HepG2 (cell line): ENCODE results near the gene LGALS9. TPM values are rescaled to one million over a fixed set of nuclear protein-coding genes. Genes with fewer than 3 reads are reported as not detected.
"Not testable (repeated sequence)": the region's sequence is repeated elsewhere in the genome, so short reads cannot be mapped to it uniquely, and the experiment has no call there.

Source experiments
- ATAC-seq: fragments of 200-7000 bp; cut with Tn5 transposase; 3 replicates; pipeline ENCODE4 v1.9.1; 2020; ENCODE audit warnings: mild to moderate bottlenecking, moderate library complexity
- BruUV-seq: library from RNA; stranded (reverse); fragments of 400-500 nt; replicated peaks from 2 replicates; lab custom pipeline; 2021; lab: Mats Ljungman, UMichigan
- CTCF ChIA-PET: fragments of 300-600 bp; formaldehyde crosslinking; extraction: SDS; loops from one replicate; lab custom pipeline; 2021; ENCODE audit warnings: low total read pairs, inconsistent platforms, low intra/inter-chr PET ratio; lab: Yijun Ruan, JAX
- POLR2A ChIA-PET: fragments of 350-600 bp; sonication (Branson Sonifier 250); formaldehyde crosslinking; loops from one replicate; lab custom pipeline; 2020; ENCODE audit warnings: antibody characterized with exemption, inconsistent platforms; lab: Yijun Ruan, JAX
- DNase-seq: peaks from one replicate; pipeline ENCODE4 v3.0.0-alpha.2; 2015; ENCODE audit warnings: low spot score
- FAIRE-seq: peaks from 3 replicates; lab custom pipeline; 2011; peaks lifted over from hg19 to GRCh38; lab: Jason Lieb, UNC
- H2AFZ ChIP-seq: one replicate; pipeline ENCODE4 v1.6.1; 2011; ENCODE audit warnings: low read length, inconsistent platforms
- H3K27ac ChIP-seq: fragments of 300-600 bp; 3 replicates; pipeline ENCODE4 v1.8.0; 2011; ENCODE audit warnings: mixed run types, mild to moderate bottlenecking, mixed read lengths, low read length, inconsistent platforms; ENCODE audit not compliant: insufficient read depth; ENCODE audit errors: extremely low read length
- H3K27me3 ChIP-seq, 2 experiments: fragments of 200-600 bp in 1 of 2; 2 replicates in 1 of 2; 3 replicates in 1 of 2; pipeline versions ENCODE4 v1.6.0 to v1.8.0; 2011; ENCODE audit warnings: low read length in 2 of 2, mild to moderate bottlenecking in 2 of 2, moderate library complexity in 2 of 2, inconsistent platforms in 1 of 2; ENCODE audit not compliant: insufficient read depth in 2 of 2, control insufficient read depth in 1 of 2
- H3K36me3 ChIP-seq, 2 experiments: fragments of 200-600 bp in 1 of 2; replicated peaks in 1 of 2; 2 replicates in 1 of 2; 3 replicates in 1 of 2; pipeline versions ENCODE4 v1.5.1 to v1.8.0; 2011; ENCODE audit warnings: low read length in 2 of 2, inconsistent platforms in 1 of 2; ENCODE audit not compliant: insufficient read depth in 2 of 2, control insufficient read depth in 1 of 2
- H3K4me1 ChIP-seq: 2 replicates; pipeline ENCODE4 v1.5.1; 2012; ENCODE audit warnings: low read length, inconsistent platforms; ENCODE audit not compliant: insufficient read depth
- H3K4me2 ChIP-seq: 2 replicates; pipeline ENCODE4 v1.6.0; 2011; ENCODE audit warnings: low read depth, low read length, inconsistent platforms
- H3K4me3 ChIP-seq, 3 experiments: fragments of 200-600 bp in 1 of 3; sonication (generic), shearing (Covaris generic) in 1 of 3; replicated peaks in 1 of 3; 2 replicates each; pipeline ENCODE4 v1.5.1; 2011 to 2016; ENCODE audit warnings: low read length in 3 of 3, inconsistent platforms in 2 of 3, low read depth in 2 of 3, mild to moderate bottlenecking in 2 of 3, control low read depth in 1 of 3, mixed read lengths in 1 of 3; ENCODE audit not compliant: insufficient read depth in 1 of 3
- H3K79me2 ChIP-seq: one replicate; pipeline ENCODE4 v1.6.1; 2011; ENCODE audit warnings: low read length, inconsistent platforms; ENCODE audit not compliant: insufficient read depth
- H3K9ac ChIP-seq: 2 replicates; pipeline ENCODE4 v1.6.0; 2011; ENCODE audit warnings: mild to moderate bottlenecking, low read depth, low read length, inconsistent platforms; ENCODE audit not compliant: insufficient read depth
- H3K9me3 ChIP-seq: 2 replicates; pipeline ENCODE4 v1.5.1; 2012; ENCODE audit warnings: mild to moderate bottlenecking, low read length
- H4K20me1 ChIP-seq: 2 replicates; pipeline ENCODE4 v1.6.0; 2011; ENCODE audit warnings: inconsistent platforms, mild to moderate bottlenecking, low read length, moderate library complexity; ENCODE audit not compliant: insufficient read depth
- HHEX ChIP-seq: IDR thresholded peaks from 2 replicates; pipeline ENCODE4 v1.6.1; 2016; ENCODE audit warnings: control low read depth
- SNAI1 ChIP-seq: sonication (generic); formaldehyde crosslinking; IDR thresholded peaks from 2 replicates; pipeline ENCODE4 v1.5.0; 2020; ENCODE audit warnings: mild to moderate bottlenecking, missing genetic modification reagents, borderline replicate concordance
- WGBS: methylation state at CpG from one replicate; pipeline ENCODE4 v1.1.6; 2017; ENCODE audit warnings: low lambda C conversion rate; 5-methylcytosine and 5-hydroxymethylcytosine counted together
- in situ Hi-C: cut with HindIII; loops from 2 replicates; pipeline ENCODE4 v1.10.0; 2017; ENCODE audit warnings: low pct_unique_long_range_greater_than_20kb; ENCODE audit not compliant: extremely low pct_ligation_motif_present
- intact Hi-C: fragments of 100-400 bp; cut with micrococcal nuclease; formaldehyde crosslinking; loops from one replicate; pipeline ENCODE4 v1.10.0; 2022; ENCODE audit not compliant: unreplicated experiment
- polyA plus RNA-seq, 8 experiments: library from polyadenylated mRNA; depleted of rRNA in 3 of 8; stranded (reverse) in 7 of 8; unstranded in 1 of 8; fragments of >200 nt; fragmentation: Illumina TruSeq in 4 of 8; extraction: Trizol in 4 of 8; gene quantifications; 2 replicates each; pipeline versions ENCODE4 v1.2.1 to v1.2.3, GENCODE V29; 2011 to 2016; ENCODE audit warnings: low read depth in 4 of 8, missing spikeins in 1 of 8, mixed read lengths in 1 of 8; ENCODE audit not compliant: insufficient read depth in 1 of 8
- total RNA-seq, 5 experiments: library from RNA; depleted of rRNA; stranded (reverse); fragments of >200 nt; fragmentation: Illumina TruSeq; extraction: Trizol; gene quantifications; 2 replicates each; pipeline ENCODE4 v1.2.3, GENCODE V29; 2016; ENCODE audit warnings: low read depth in 1 of 5

The LGALS9 gene
- total and polyA plus RNA-seq, 2 of the 13 experiments (the other 11 are each of a cell fraction or from before 2014, with no cell fraction given): 0.40 to 1.4 TPM

DNA sequence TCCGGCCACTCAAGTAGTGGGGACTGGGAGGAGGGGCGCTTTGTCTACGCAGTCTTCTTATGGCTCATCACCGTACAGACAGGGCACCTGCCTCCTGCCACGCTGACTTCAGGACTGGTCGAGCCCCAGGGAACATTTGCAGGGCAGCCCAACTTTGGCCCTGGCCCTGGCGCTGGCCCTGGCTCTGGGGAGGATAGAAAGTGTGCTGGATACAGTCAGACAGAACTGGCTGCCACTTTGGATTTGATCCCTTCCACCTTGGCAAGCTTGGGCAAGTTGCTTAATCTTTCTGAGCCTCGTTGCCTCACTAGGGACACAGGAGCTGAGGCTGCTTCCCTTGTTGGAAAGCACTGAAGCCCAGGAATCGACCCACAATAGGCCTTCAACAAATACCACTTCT, 13.6 kb downstream of the LGALS9 start:
- ChIA-PET CTCF (no interaction called here), POLR2A (no interaction called here)
- H3K4me3 ChIP-seq: no peak overlapping the region
- no peak overlapping the region for H2AFZ ChIP-seq
- ATAC-seq (no peak), FAIRE-seq (no peak), DNase-seq (no peak)
- WGBS: no CpG with 5 or more reads among the region's 9 CpGs
- no peaks in the 10 kb centered on the region for H3K27me3 ChIP-seq
- H3K79me2 ChIP-seq: no peaks in the 10 kb centered on the region
- H3K27ac ChIP-seq: no peak overlapping the region
- H4K20me1 ChIP-seq: no peaks in the 10 kb centered on the region
- no peaks in the 10 kb centered on the region for H3K9me3 ChIP-seq
- intact Hi-C loops: no loop called here
- no peak overlapping the region for H3K9ac ChIP-seq
- in situ Hi-C loops: no loop called here
- no peaks in the 10 kb centered on the region for H3K36me3 ChIP-seq
- BruUV-seq: no TSS peak
- H3K4me1 ChIP-seq: peaks cover 29% of the 10 kb centered on the region
- H3K4me2 ChIP-seq: no peak overlapping the region
- TF ChIP-seq SNAI1 (CRISPR knock-in tag) (no peak), HHEX (0 out of 2 replicates have a peak, but pooled peaks have one; percentile 13)
- TF ChIP-seq, all 625 proteins: peak for 1

DNA sequence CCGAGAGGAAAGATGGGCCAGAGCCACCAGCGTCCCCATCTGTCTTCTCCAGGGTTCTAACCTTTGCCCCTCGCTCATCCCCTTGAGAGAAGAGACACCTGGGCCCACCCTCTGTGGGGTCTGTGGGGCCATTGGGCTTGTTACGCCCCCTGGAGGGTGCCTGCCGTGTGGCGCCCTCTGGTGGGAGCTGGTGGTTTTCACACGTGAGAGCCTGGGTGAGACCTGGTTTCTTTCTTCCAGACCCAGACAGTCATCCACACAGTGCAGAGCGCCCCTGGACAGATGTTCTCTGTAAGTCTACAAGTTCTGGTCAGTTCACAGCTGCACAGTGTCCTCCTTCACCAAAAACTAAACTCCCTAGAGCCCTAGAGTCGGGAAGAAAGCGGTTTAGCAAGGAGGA, 14.6 kb downstream of the LGALS9 start:
- WGBS: 63% methylated on average over 2 of the region's 10 CpGs
- H3K27ac ChIP-seq, BruUV-seq, DNase-seq, H3K27me3 ChIP-seq, H3K79me2 ChIP-seq, POLR2A ChIA-PET, intact Hi-C loops, H3K4me2 ChIP-seq, H3K4me3 ChIP-seq, H3K9ac ChIP-seq, H3K36me3 ChIP-seq, H3K9me3 ChIP-seq, H2AFZ ChIP-seq, H4K20me1 ChIP-seq, in situ Hi-C loops, CTCF ChIA-PET: not testable (repeated sequence)
- FAIRE-seq (peak; percentile 67), ATAC-seq (peak; percentile 61)
- peaks cover 19% of the 10 kb centered on the region for H3K4me1 ChIP-seq
